ENCODE results near the gene GSX2. TPM values are rescaled to one million over a fixed set of nuclear protein-coding genes. Genes with fewer than 3 reads are reported as not detected.

Gene GSX2
- total and polyA plus RNA-seq, 2 of the 4 experiments (the other 2 are of a cell fraction) = not detected

GRCh38 chr4:54090804-54091623, 8.9 kb upstream of the GSX2 start:
- H3K9ac ChIP-seq (ENCODE audit: low read depth, low read length) = peak overlapping the region; percentile 21
- 17% methylated on average over 7 of the region's 27 CpGs; no CpG with 5 or more reads in 1 of the 2 experiments for WGBS, 2 experiments (ENCODE audit: extremely low coverage in 2 of 2, insufficient read length in 1 of 2)
- H4K91ac ChIP-seq (ENCODE audit: insufficient read depth, low read depth, low read length) = 0 out of 2 replicates have a peak overlapping the region, but pooled peaks have one; percentile 31
- H3K27me3 ChIP-seq (ENCODE audit: control insufficient read depth, insufficient read depth, low read length) = peaks cover 2% of the 10 kb centered on the region; the same call in 1 of the 2 replicates
- peak overlapping the region; percentile 62 for H2AK9ac ChIP-seq (replicated peaks; ENCODE audit: low read depth, low read length, poor library complexity)
- H3K36me3 ChIP-seq (ENCODE audit: control insufficient read depth, insufficient read depth, low read length) = no peaks in the 10 kb centered on the region
- H2BK120ac ChIP-seq (ENCODE audit: low read depth, low read length) = peak overlapping the region; percentile 41; the same call in 1 of the 2 replicates
- peak overlapping the region; percentile 53; the same call in 1 of the 2 replicates for H2AK5ac ChIP-seq (ENCODE audit: low read depth, low read length)
- POLR2A ChIA-PET (ENCODE audit: unreplicated experiment) = no interaction called here
- no peaks in the 10 kb centered on the region for H4K20me1 ChIP-seq (ENCODE audit: insufficient read depth, low read length)
- H3K4me2 ChIP-seq (ENCODE audit: low read depth, low read length) = peak overlapping the region; percentile 98
- no peak overlapping the region for H2BK5ac ChIP-seq (ENCODE audit: low read depth, low read length, poor library complexity, severe bottlenecking)
- in situ Hi-C loops (cut with MboI; ENCODE audit: low sequenced_read_pairs) (no loop called here), dilution Hi-C loops (cut with HindIII; ENCODE audit: low sequenced_read_pairs, unreplicated experiment) (no loop called here), intact Hi-C loops (cut with micrococcal nuclease) (no loop called here)
- peak overlapping the region; percentile 26; the same call in 1 of the 3 replicates for H2BK15ac ChIP-seq (ENCODE audit: low read depth, low read length)
- peak overlapping the region; percentile 76; the same call in 1 of the 2 replicates for H3K23ac ChIP-seq (ENCODE audit: low read depth, low read length)
- peaks cover 11% of the 10 kb centered on the region; the same call in 1 of the 2 replicates for H3K9me1 ChIP-seq (ENCODE audit: insufficient read depth, low read length)
- no peaks in the 10 kb centered on the region for H3K9me3 ChIP-seq (ENCODE audit: control insufficient read depth, insufficient read depth, low read length)
- peak overlapping the region; percentile 16; the same call in 1 of the 2 replicates for H2BK20ac ChIP-seq (ENCODE audit: low read depth, low read length)
- H3K18ac ChIP-seq (ENCODE audit: low read depth, low read length) = peak overlapping the region; percentile 48; the same call in 1 of the 2 replicates
- DNase-seq (peak; percentile 33), ATAC-seq (ENCODE audit: low read depth) (peak; percentile 73)
- peak overlapping the region; percentile 85 for H2AFZ ChIP-seq (replicated peaks; ENCODE audit: low read length, poor library complexity)
- peak overlapping the region; percentile 76; the same call in 1 of the 2 replicates for H3K4ac ChIP-seq (ENCODE audit: low read depth, low read length)
- H3K27ac ChIP-seq (ENCODE audit: insufficient read depth, low read length) = no peak overlapping the region
- H3K4me1 ChIP-seq (ENCODE audit: control insufficient read depth, insufficient read depth, low read length) = no peaks in the 10 kb centered on the region; the same call in 1 of the 2 replicates
- peak overlapping the region; percentile 60; the same call in 1 of the 2 replicates for H3K14ac ChIP-seq (replicated peaks; ENCODE audit: low read depth, low read length)
- CTCF ChIA-PET = no interaction called here
- H3K79me1 ChIP-seq (ENCODE audit: low read depth in 1 of 2, low read length in 2 of 2) = peaks cover 0 to 6% of the 10 kb centered on the region in 2 experiments; a peak in 1 of 4 replicates
- BruUV-seq (replicated peaks) = no TSS peak
- H4K8ac ChIP-seq (ENCODE audit: low read depth in 2 of 2, low read length in 2 of 2) = peak overlapping the region; percentile 2 to 96; a peak in 3 of 4 replicates
- H3K56ac ChIP-seq (ENCODE audit: extremely low read depth, insufficient read depth, low read length) = peak overlapping the region; percentile 36; the same call in 1 of the 2 replicates
- H4K5ac ChIP-seq (ENCODE audit: low read depth, low read length) = peak overlapping the region; percentile 37; the same call in 1 of the 2 replicates
- H3K4me3 ChIP-seq (ENCODE audit: insufficient read depth, low read depth, low read length) = peak overlapping the region; percentile 49
- TF ChIP-seq RAD21 (IDR thresholded peaks at IDR 0.05; ENCODE audit: low read length) = no peak
- TF ChIP-seq NFE2L2 (IDR thresholded peaks at IDR 0.05; ENCODE audit: low read depth, low read length) = no peak
- no peak for TF ChIP-seq CTCF (conservative IDR thresholded peaks at IDR 0.05; ENCODE audit: low read depth, low read length)
- no peak for TF ChIP-seq MXI1 (IDR thresholded peaks at IDR 0.05; ENCODE audit: borderline replicate concordance, low read depth, low read length)
- TF ChIP-seq MAZ (IDR thresholded peaks at IDR 0.05; ENCODE audit: borderline replicate concordance, low read depth, low read length) = no peak
- TF ChIP-seq BHLHE40 (IDR thresholded peaks at IDR 0.05; ENCODE audit: low read depth, low read length) = no peak
- TF ChIP-seq POLR2A (IDR thresholded peaks at IDR 0.05; ENCODE audit: low read depth, low read length) = no peak
- no peak for TF ChIP-seq FOS (IDR thresholded peaks at IDR 0.05; ENCODE audit: low read depth, low read length)
- no peak for TF ChIP-seq MAFK (IDR thresholded peaks at IDR 0.05; ENCODE audit: low read depth, low read length)
- TF ChIP-seq CHD1 (IDR thresholded peaks at IDR 0.05; ENCODE audit: low read depth, low read length) = no peak
- no peak for TF ChIP-seq SMC3 (IDR thresholded peaks at IDR 0.05; ENCODE audit: low read depth, low read length)
- TF ChIP-seq ELK1 (IDR thresholded peaks at IDR 0.05; ENCODE audit: borderline replicate concordance, low read depth, low read length) = no peak
- no peak for TF ChIP-seq RFX5 (IDR thresholded peaks at IDR 0.05; ENCODE audit: low read depth, low read length)

All from IMR-90 (cell line).